SK-N-MC (cell line): Measurements from ENCODE around the gene ACVR2B.

Source experiments
- DNase-seq: peaks from one replicate; pipeline ENCODE4 v3.0.0-alpha.2; 2011; ENCODE audit warnings: low read depth, low spot score
- H3K27ac ChIP-seq: fragments of 200-600 bp; sonication (generic); 2 replicates; pipeline ENCODE4 v1.5.1; 2016; ENCODE audit warnings: mixed run types
- H3K36me3 ChIP-seq: fragments of 200-600 bp; sonication (generic); 2 replicates; pipeline ENCODE4 v1.6.1; 2017; ENCODE audit warnings: antibody characterized with exemption, low read length, mixed read lengths; ENCODE audit not compliant: insufficient read depth
- H3K4me3 ChIP-seq: fragments of 200-600 bp; sonication (generic); 2 replicates; pipeline ENCODE4 v1.5.1; 2016
- H3K9ac ChIP-seq: fragments of 200-600 bp; sonication (generic); 2 replicates; pipeline ENCODE4 v1.8.0; 2017; ENCODE audit warnings: mixed run types, mixed read lengths; ENCODE audit not compliant: insufficient read length
- H3K9me3 ChIP-seq: fragments of 200-600 bp; sonication (generic); 2 replicates; pipeline ENCODE4 v1.6.1; 2017; ENCODE audit warnings: low read depth, mild to moderate bottlenecking, antibody characterized with exemption, low read length, moderate library complexity, mixed read lengths
- EZH2 ChIP-seq: fragments of 200-600 bp; sonication (generic); IDR thresholded peaks from one replicate; pipeline ENCODE4 v1.6.1; 2017; ENCODE audit warnings: antibody characterized with exemption
- FOXP2 ChIP-seq: optimal IDR thresholded peaks from 2 replicates; pipeline ENCODE3; 2011; ENCODE audit warnings: mild to moderate bottlenecking, moderate library complexity; ENCODE audit not compliant: insufficient read depth; ENCODE audit errors: extremely low read length, control extremely low read depth
- POLR2AphosphoS5 ChIP-seq: IDR thresholded peaks from 2 replicates; pipeline ENCODE4 v1.6.1; 2012; ENCODE audit warnings: mild to moderate bottlenecking, low read depth, low read length, borderline replicate concordance

ACVR2B gene

GRCh38 chr3:38457111-38458003 is 3.7 kb downstream of the ACVR2B start:
- DNase-seq, result no peak
- Histone ChIP-seq H3K9me3 (no peaks in the 10 kb centered on the region), H3K27ac (no peak overlapping the region), H3K4me3 (no peak overlapping the region), H3K9ac (no peak overlapping the region), H3K36me3 (no peaks in the 10 kb centered on the region)
- TF ChIP-seq EZH2 (no peak), FOXP2 (no peak), POLR2AphosphoS5 (no peak)

DNA sequence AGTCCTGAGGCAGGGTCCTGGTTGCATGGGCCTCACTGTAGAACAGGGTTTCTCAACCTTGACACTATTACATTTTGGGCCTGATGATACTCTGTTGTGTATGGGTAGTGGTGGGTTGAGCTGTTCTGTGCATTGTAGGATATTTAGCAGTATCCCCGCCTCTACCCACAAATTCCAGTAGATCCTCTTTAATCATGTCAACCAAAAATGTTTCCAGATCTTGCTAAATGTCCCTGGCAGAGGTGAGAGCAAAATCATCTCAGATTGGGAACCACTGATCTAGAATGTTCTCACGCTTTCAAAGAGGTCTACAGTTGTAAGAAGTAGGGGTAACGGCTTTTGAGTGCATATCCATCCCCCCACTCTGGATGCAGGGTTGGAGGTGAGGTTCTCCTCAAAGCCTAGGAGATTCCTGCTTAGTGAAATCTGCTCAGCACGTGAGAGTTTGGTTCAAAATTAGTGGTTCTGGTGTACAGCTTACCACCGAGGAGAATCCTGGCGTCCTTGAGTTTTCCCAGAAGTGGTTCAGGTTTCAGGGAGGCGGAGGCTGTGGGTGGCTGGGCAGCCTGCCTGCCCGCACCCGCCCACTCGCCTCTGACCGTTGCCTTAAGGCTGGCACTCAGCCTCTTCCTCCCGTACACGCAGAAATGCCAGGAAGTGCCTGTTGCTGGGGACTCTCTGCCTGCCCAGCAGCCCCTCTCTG is 5.3 kb downstream of the ACVR2B start:
- Histone ChIP-seq H3K9ac (no peak overlapping the region), H3K4me3 (no peak overlapping the region), H3K27ac (no peak overlapping the region), H3K9me3 (no peaks in the 10 kb centered on the region), H3K36me3 (no peaks in the 10 kb centered on the region)
- DNase-seq, result no peak
- TF ChIP-seq POLR2AphosphoS5, result no peak
- TF ChIP-seq FOXP2, result no peak
- TF ChIP-seq EZH2, result no peak

- TF ChIP-seq FOXP2, result no peak
- Histone ChIP-seq H3K4me3 (no peak overlapping the region), H3K9ac (no peak overlapping the region), H3K27ac (no peak overlapping the region), H3K36me3 (no peaks in the 10 kb centered on the region), H3K9me3 (no peaks in the 10 kb centered on the region)
- DNase-seq, result no peak
Measured at GRCh38 chr3:38459499-38460048, 5.9 kb downstream of the ACVR2B start.

GRCh38 chr3:38460377-38461270 is 6.9 kb downstream of the ACVR2B start:
- TF ChIP-seq EZH2 (no peak), FOXP2 (no peak), POLR2AphosphoS5 (no peak)
- Histone ChIP-seq H3K36me3 (no peaks in the 10 kb centered on the region), H3K4me3 (no peak overlapping the region), H3K27ac (no peak overlapping the region), H3K9ac (no peak overlapping the region), H3K9me3 (no peaks in the 10 kb centered on the region)
- no peak for DNase-seq

GRCh38 chr3:38465588-38466154 is 12.0 kb downstream of the ACVR2B start:
- no peak for TF ChIP-seq EZH2
- no peak for TF ChIP-seq POLR2AphosphoS5
- TF ChIP-seq FOXP2, result no peak
- H3K9ac ChIP-seq, result no peak overlapping the region
- no peaks in the 10 kb centered on the region for H3K36me3 ChIP-seq
- no peak overlapping the region for H3K4me3 ChIP-seq
- no peak overlapping the region for H3K27ac ChIP-seq
- H3K9me3 ChIP-seq, result no peaks in the 10 kb centered on the region
- no peak for DNase-seq

- DNase-seq, result no peak
- H3K36me3 ChIP-seq, result no peaks in the 10 kb centered on the region
- H3K9me3 ChIP-seq, result no peaks in the 10 kb centered on the region
- H3K9ac ChIP-seq, result no peak overlapping the region
- no peak overlapping the region for H3K4me3 ChIP-seq
- H3K27ac ChIP-seq, result no peak overlapping the region
- TF ChIP-seq FOXP2, result no peak
Measured at GRCh38 chr3:38468765-38469164, 15.1 kb downstream of the ACVR2B start.

- TF ChIP-seq EZH2 (no peak), FOXP2 (no peak), POLR2AphosphoS5 (no peak)
- H3K36me3 ChIP-seq, result no peaks in the 10 kb centered on the region
Measured at GRCh38 chr3:38469852-38470251, 16.2 kb downstream of the ACVR2B start.

More at GRCh38 chr3:38469852-38470251, 16.2 kb downstream of the ACVR2B start:
- H3K9me3 ChIP-seq, result no peaks in the 10 kb centered on the region
- H3K9ac ChIP-seq, result no peak overlapping the region
- DNase-seq, result no peak
- no peak overlapping the region for H3K4me3 ChIP-seq
- no peak overlapping the region for H3K27ac ChIP-seq
